GM23248 (cell line): ENCODE measurements around the gene ATG10. TPM values are rescaled to one million over a fixed set of nuclear protein-coding genes. Genes with fewer than 3 reads are reported as not detected.

Source experiments
- DNase-seq: peaks from one replicate; pipeline ENCODE4 v3.0.0-alpha.2; 2015
- H2AFZ ChIP-seq: fragments of 200-600 bp; sonication (generic); 2 replicates; pipeline ENCODE4 v1.6.1; 2016; ENCODE audit warnings: antibody characterized with exemption
- H3F3A ChIP-seq: fragments of 200-600 bp; sonication (generic); 2 replicates; pipeline ENCODE4 v1.6.1; 2016; ENCODE audit warnings: mild to moderate bottlenecking, antibody characterized with exemption, mixed run types; ENCODE audit not compliant: insufficient read depth
- H3K27ac ChIP-seq: fragments of 200-600 bp; sonication (generic); 2 replicates; pipeline ENCODE4 v1.5.1; 2016; ENCODE audit warnings: mild to moderate bottlenecking
- H3K27me3 ChIP-seq: fragments of 200-600 bp; sonication (generic); replicated peaks from 2 replicates; pipeline ENCODE4 v1.6.1; 2016; ENCODE audit warnings: mild to moderate bottlenecking; ENCODE audit not compliant: insufficient read depth
- H3K36me3 ChIP-seq: fragments of 200-600 bp; sonication (generic); 2 replicates; pipeline ENCODE4 v1.6.1; 2016; ENCODE audit warnings: low read depth, mild to moderate bottlenecking
- H3K4me1 ChIP-seq: fragments of 200-600 bp; sonication (generic); 2 replicates; pipeline ENCODE4 v1.6.1; 2016; ENCODE audit warnings: mild to moderate bottlenecking; ENCODE audit not compliant: insufficient read depth
- H3K4me2 ChIP-seq: fragments of 200-600 bp; sonication (generic); one replicate; pipeline ENCODE4 v1.6.1; 2016; ENCODE audit warnings: mild to moderate bottlenecking; ENCODE audit not compliant: unreplicated experiment
- H3K4me3 ChIP-seq: fragments of 200-600 bp; sonication (generic); 2 replicates; pipeline ENCODE4 v1.5.1; 2016; ENCODE audit warnings: mild to moderate bottlenecking
- H3K79me2 ChIP-seq: fragments of 200-600 bp; sonication (generic); 2 replicates; pipeline ENCODE4 v1.6.1; 2016; ENCODE audit warnings: mild to moderate bottlenecking; ENCODE audit not compliant: insufficient read depth
- H3K9ac ChIP-seq: fragments of 200-600 bp; sonication (generic); 2 replicates; pipeline ENCODE4 v1.6.1; 2016; ENCODE audit warnings: mild to moderate bottlenecking
- H3K9me2 ChIP-seq: fragments of 200-600 bp; sonication (generic); 2 replicates; pipeline ENCODE4 v1.6.1; 2016; ENCODE audit warnings: mixed run types, mild to moderate bottlenecking, moderate library complexity; ENCODE audit not compliant: insufficient read depth
- H3K9me3 ChIP-seq: fragments of 200-600 bp; sonication (generic); one replicate; pipeline ENCODE4 v1.6.1; 2017; ENCODE audit warnings: low read depth
- H4K20me1 ChIP-seq: fragments of 200-600 bp; sonication (generic); 2 replicates; pipeline ENCODE4 v1.6.0; 2016; ENCODE audit not compliant: insufficient read depth
- EZH2 ChIP-seq: fragments of 200-600 bp; sonication (generic); IDR thresholded peaks from 2 replicates; pipeline ENCODE4 v1.6.1; 2018; ENCODE audit warnings: antibody characterized with exemption, mild to moderate bottlenecking; ENCODE audit not compliant: insufficient read depth, poor library complexity, severe bottlenecking
- EZH2phosphoT487 ChIP-seq: fragments of 200-600 bp; sonication (generic); IDR thresholded peaks from 2 replicates; pipeline ENCODE4 v1.6.1; 2018; ENCODE audit warnings: antibody characterized with exemption, moderate library complexity, mild to moderate bottlenecking, low read depth; ENCODE audit not compliant: insufficient read depth
- WGBS, 2 experiments: methylation state at CpG; one replicate each; pipeline ENCODE4 v1.1.6; 2015 to 2017; ENCODE audit warnings: low lambda C conversion rate in 2 of 2, low coverage in 1 of 2; ENCODE audit errors: missing lambda C conversion rate in 2 of 2; 5-methylcytosine and 5-hydroxymethylcytosine counted together
- in situ Hi-C: fragments of 300-500 bp; cut with MboI; formaldehyde crosslinking; loops from 2 replicates; pipeline ENCODE4 v1.15.0; 2020
- polyA plus RNA-seq: library from polyadenylated mRNA; unstranded; fragments of >200 nt; fragmentation: Nextera tagmentation; extraction: Ambion mirVana; gene quantifications from 2 replicates; pipeline ENCODE4 v1.2.1, GENCODE V29; 2016
- total RNA-seq: library from RNA; depleted of rRNA; stranded (reverse); fragments of >200 nt; shearing (Covaris generic); gene quantifications from 2 replicates; pipeline ENCODE4 v1.2.3, GENCODE V29; 2014

Gene ATG10
- total and polyA plus RNA-seq, 2 experiments from 2014 or later: 6.5 to 9.0 TPM

DNA sequence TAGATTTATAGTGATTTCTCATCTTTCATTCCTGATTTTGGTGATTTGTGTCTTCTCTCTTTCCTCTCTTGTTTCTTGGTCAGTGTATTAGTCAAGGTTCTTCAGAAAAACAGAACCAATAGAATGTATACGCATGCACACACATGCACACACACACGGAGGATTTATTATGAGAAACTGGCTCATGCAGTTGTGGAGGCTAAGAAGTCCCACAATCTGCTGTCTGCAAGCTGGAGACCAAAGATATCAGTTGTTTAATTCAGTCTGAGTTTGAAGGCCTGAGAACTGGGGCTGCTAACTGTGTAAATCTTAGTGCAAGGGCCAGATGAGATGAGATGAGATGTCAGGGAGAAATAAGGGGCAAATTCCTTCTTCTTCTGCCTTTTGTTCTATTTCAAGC, 312.1 kb downstream of the ATG10 start:
- Histone ChIP-seq H3K79me2 (no peaks in the 10 kb centered on the region), H3K27ac (no peak overlapping the region), H3K4me1 (no peaks in the 10 kb centered on the region), H4K20me1 (no peaks in the 10 kb centered on the region), H3K27me3 (no peaks in the 10 kb centered on the region), H3K4me2 (no peak overlapping the region), H3K36me3 (no peaks in the 10 kb centered on the region), H3K9me3 (no peaks in the 10 kb centered on the region), H2AFZ (no peak overlapping the region), H3K9me2 (no peaks in the 10 kb centered on the region), H3K9ac (no peak overlapping the region), H3F3A (no peaks in the 10 kb centered on the region), H3K4me3 (no peak overlapping the region)
- 97 to 98% methylated on average over 2 of the region's 2 CpGs for WGBS, 2 experiments
- no peak for DNase-seq
- in situ Hi-C loops: no loop called here
- no peak for TF ChIP-seq EZH2
- TF ChIP-seq EZH2phosphoT487: no peak

DNA sequence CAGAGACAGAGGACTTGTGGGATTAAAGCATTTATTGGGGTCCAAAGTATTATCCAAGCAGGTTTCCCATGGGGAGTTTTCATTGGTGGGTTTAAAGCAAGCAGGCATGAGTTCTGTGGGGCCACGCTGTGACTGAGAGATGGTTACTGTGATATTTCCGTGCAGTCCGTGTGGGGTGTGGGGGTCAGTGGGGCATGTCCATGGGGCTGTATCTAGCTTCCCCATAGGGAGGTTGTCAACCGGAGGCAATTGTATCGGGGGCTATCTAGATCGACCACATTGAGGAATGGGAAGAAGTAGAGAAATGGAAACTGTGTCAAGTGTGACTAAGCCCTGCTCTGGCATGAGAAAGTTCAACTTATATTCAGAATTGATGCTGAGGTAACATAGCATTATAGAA, 313.4 kb downstream of the ATG10 start:
- no peak for DNase-seq
- TF ChIP-seq EZH2: no peak
- no peak overlapping the region for H3K4me2 ChIP-seq
- no peak overlapping the region for H3K9ac ChIP-seq
- WGBS, 2 experiments: 89 to 91% methylated on average over 5 to 6 of the region's 6 CpGs
- H3K27me3 ChIP-seq: no peaks in the 10 kb centered on the region
- H3F3A ChIP-seq: no peaks in the 10 kb centered on the region
- H3K79me2 ChIP-seq: no peaks in the 10 kb centered on the region
- no peaks in the 10 kb centered on the region for H4K20me1 ChIP-seq
- H3K9me2 ChIP-seq: no peaks in the 10 kb centered on the region
- H3K9me3 ChIP-seq: no peaks in the 10 kb centered on the region
- H3K27ac ChIP-seq: no peak overlapping the region
- no peaks in the 10 kb centered on the region for H3K36me3 ChIP-seq
- H3K4me1 ChIP-seq: no peaks in the 10 kb centered on the region
- H3K4me3 ChIP-seq: no peak overlapping the region
- in situ Hi-C loops: no loop called here
- no peak overlapping the region for H2AFZ ChIP-seq

DNA sequence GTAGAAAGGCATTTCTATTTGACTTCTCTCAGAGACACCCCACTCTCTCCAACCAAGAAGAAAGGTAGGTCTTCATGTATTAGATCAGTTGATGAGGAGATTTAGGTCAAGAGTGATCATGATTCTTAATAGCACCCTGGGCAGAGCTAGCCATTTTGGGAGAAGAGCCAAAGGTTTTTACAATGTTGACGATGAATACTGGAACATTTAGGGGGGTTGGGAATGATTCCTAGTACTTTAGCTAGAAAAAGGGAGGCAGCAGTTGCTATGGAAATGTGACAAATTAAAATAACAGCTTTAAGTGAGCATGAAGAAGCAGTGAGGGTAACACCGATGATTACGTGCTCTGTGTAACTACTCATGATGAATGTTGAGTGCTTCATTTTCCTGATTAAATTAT, 315.8 kb downstream of the ATG10 start:
- Histone ChIP-seq H3K27ac (no peak overlapping the region), H3K4me2 (no peak overlapping the region), H3K9me2 (no peaks in the 10 kb centered on the region), H3K9ac (no peak overlapping the region), H3K36me3 (no peaks in the 10 kb centered on the region), H3K27me3 (no peaks in the 10 kb centered on the region), H3K9me3 (no peaks in the 10 kb centered on the region), H4K20me1 (no peaks in the 10 kb centered on the region), H3K79me2 (no peaks in the 10 kb centered on the region), H3K4me3 (no peak overlapping the region), H3K4me1 (no peaks in the 10 kb centered on the region), H2AFZ (no peak overlapping the region), H3F3A (no peaks in the 10 kb centered on the region)
- 83% methylated on average over 3 of the region's 3 CpGs for WGBS, 2 experiments
- in situ Hi-C loops: no loop called here
- TF ChIP-seq EZH2: no peak
- no peak for TF ChIP-seq EZH2phosphoT487
- no peak for DNase-seq

DNA sequence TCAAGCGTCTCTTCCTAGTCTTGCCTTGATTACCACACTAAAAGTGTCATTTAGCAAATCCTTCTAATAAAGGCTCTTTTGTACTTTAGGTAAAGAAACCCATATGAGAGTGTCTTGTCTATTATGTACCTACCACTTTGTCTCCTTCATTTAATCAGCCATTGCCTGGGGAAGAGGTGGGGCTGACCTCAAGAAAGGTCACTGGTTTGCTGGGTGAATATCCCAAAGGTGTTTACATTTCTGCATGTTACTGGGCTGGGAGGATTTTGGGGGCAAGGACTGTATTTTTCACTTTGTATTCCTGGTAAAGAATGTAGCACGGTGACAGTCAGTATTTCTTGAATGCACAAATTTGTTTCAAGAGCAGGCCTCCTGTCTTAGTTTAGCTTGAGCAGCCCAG, 318.2 kb downstream of the ATG10 start:
- Histone ChIP-seq H4K20me1 (no peaks in the 10 kb centered on the region), H3K9ac (no peak overlapping the region), H3K4me3 (no peak overlapping the region), H3F3A (no peaks in the 10 kb centered on the region), H3K4me1 (no peaks in the 10 kb centered on the region), H3K27me3 (no peaks in the 10 kb centered on the region), H3K4me2 (no peak overlapping the region), H3K9me3 (no peaks in the 10 kb centered on the region), H2AFZ (no peak overlapping the region), H3K36me3 (no peaks in the 10 kb centered on the region), H3K79me2 (no peaks in the 10 kb centered on the region), H3K27ac (no peak overlapping the region), H3K9me2 (no peaks in the 10 kb centered on the region)
- no peak for TF ChIP-seq EZH2phosphoT487
- TF ChIP-seq EZH2: no peak
- in situ Hi-C loops: no loop called here
- no peak for DNase-seq
- WGBS, 2 experiments: 71 to 81% methylated on average over 2 of the region's 2 CpGs

DNA sequence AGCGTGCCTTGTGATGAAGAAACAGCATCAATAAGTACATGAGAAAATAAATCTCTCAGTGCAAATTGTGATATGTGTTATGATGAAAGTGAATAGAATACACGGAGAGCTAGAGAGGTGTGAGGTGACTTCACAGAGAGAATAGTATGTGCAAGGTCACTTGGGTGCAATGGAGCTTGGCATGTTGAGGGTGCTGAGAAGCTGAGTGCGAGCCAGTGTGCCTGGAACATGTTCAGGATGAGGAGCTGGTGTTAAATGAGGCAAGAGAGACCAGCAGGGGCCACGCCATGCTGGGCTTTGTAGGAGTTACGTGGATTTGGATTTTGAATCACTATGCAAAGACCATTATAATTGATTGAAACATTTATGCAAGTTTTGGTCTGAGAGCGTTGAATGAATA, 319.1 kb downstream of the ATG10 start:
- WGBS, 2 experiments: 78 to 80% methylated on average over 6 of the region's 6 CpGs
- in situ Hi-C loops: no loop called here
- DNase-seq: no peak
- H3K4me1 ChIP-seq: no peaks in the 10 kb centered on the region
- no peaks in the 10 kb centered on the region for H3K36me3 ChIP-seq
- no peaks in the 10 kb centered on the region for H3K9me3 ChIP-seq
- H3K79me2 ChIP-seq: no peaks in the 10 kb centered on the region
- H3K9me2 ChIP-seq: no peaks in the 10 kb centered on the region
- no peaks in the 10 kb centered on the region for H3F3A ChIP-seq
- TF ChIP-seq EZH2phosphoT487 (no peak), EZH2 (no peak)
- H4K20me1 ChIP-seq: no peaks in the 10 kb centered on the region
- H3K27me3 ChIP-seq: no peaks in the 10 kb centered on the region
- no peak overlapping the region for H2AFZ ChIP-seq
- no peak overlapping the region for H3K4me3 ChIP-seq
- H3K4me2 ChIP-seq: no peak overlapping the region
- H3K27ac ChIP-seq: no peak overlapping the region
- H3K9ac ChIP-seq: no peak overlapping the region
